Fibroblast of villous mesenchyme (primary cell): ENCODE data around the gene RNF222. TPM values are rescaled to one million over a fixed set of nuclear protein-coding genes. Genes with fewer than 3 reads are reported as not detected.
A peak's percentile ranks its signal among the peaks of the same experiment; 100 is the strongest.
"Not testable (repeated sequence)": the region's sequence is repeated elsewhere in the genome, so short reads cannot be mapped to it uniquely, and the experiment has no call there.

Experiments used
- DNase-seq: peaks from one replicate; pipeline ENCODE4 v3.0.0-alpha.2; 2010; ENCODE audit warnings: low read depth
- H3K4me3 ChIP-seq: 2 replicates; pipeline ENCODE4 v1.5.1; 2011; ENCODE audit warnings: low read depth, mild to moderate bottlenecking, low read length
- CTCF ChIP-seq: IDR thresholded peaks from 2 replicates; pipeline ENCODE4 v1.5.1; 2012; ENCODE audit warnings: low read depth, mild to moderate bottlenecking, low read length; ENCODE audit not compliant: insufficient read depth
- total RNA-seq: library from RNA; depleted of rRNA; stranded (reverse); fragments of >200 nt; gene quantifications from 2 replicates; pipeline ENCODE4 v1.2.3, GENCODE V29; 2012

Gene RNF222
- total RNA-seq, 1 donor, result not detected

GRCh38 chr17:8382880-8383142, 14.8 kb downstream of the RNF222 start:
- no peak for DNase-seq
- TF ChIP-seq CTCF, result no peak
- peak overlapping the region; percentile 89 for H3K4me3 ChIP-seq

- TF ChIP-seq CTCF, result no peak
- peak; percentile 23 for DNase-seq
- H3K4me3 ChIP-seq, result peak overlapping the region; percentile 89
These were observed 15.4 kb downstream of the RNF222 start for GRCh38 chr17:8382052-8382879.

- no peak for DNase-seq
- TF ChIP-seq CTCF, result no peak
- H3K4me3 ChIP-seq, result no peak overlapping the region
These were observed 17.6 kb downstream of the RNF222 start for GRCh38 chr17:8380049-8380448.

GRCh38 chr17:8378117-8378516, 19.5 kb downstream of the RNF222 start:
- not testable (repeated sequence) for H3K4me3 ChIP-seq, DNase-seq

GRCh38 chr17:8377422-8377821, 20.2 kb downstream of the RNF222 start:
- no peak for TF ChIP-seq CTCF
- DNase-seq, result no peak
- no peak overlapping the region for H3K4me3 ChIP-seq

- DNase-seq, result peak; percentile 88
- peak within 1 kb of the TSS; percentile 88 for H3K4me3 ChIP-seq
- peak; percentile 72 for TF ChIP-seq CTCF
These were observed 21.2 kb downstream of the RNF222 start, which contains the start of gene KRABD2 for GRCh38 chr17:8376271-8377067. Gene KRABD2 (minus strand): TSS chr17:8376704.

GRCh38 chr17:8375738-8376259, 21.8 kb downstream of the RNF222 start:
- TF ChIP-seq CTCF, result no peak
- no peak for DNase-seq
- H3K4me3 ChIP-seq, result peak overlapping the region; percentile 88

- not testable (repeated sequence) for H3K4me3 ChIP-seq, DNase-seq
These were observed 23.8 kb downstream of the RNF222 start for GRCh38 chr17:8373856-8374255.
